ENCODE measurements around the gene FOXP1. TPM values are rescaled to one million over a fixed set of nuclear protein-coding genes. Genes with fewer than 3 reads are reported as not detected.

Gene FOXP1
- total and polyA plus RNA-seq, 2 of the 13 experiments (the other 11 are each of a cell fraction or from before 2014, with no cell fraction given), result 40.4 to 59.0 TPM

DNA sequence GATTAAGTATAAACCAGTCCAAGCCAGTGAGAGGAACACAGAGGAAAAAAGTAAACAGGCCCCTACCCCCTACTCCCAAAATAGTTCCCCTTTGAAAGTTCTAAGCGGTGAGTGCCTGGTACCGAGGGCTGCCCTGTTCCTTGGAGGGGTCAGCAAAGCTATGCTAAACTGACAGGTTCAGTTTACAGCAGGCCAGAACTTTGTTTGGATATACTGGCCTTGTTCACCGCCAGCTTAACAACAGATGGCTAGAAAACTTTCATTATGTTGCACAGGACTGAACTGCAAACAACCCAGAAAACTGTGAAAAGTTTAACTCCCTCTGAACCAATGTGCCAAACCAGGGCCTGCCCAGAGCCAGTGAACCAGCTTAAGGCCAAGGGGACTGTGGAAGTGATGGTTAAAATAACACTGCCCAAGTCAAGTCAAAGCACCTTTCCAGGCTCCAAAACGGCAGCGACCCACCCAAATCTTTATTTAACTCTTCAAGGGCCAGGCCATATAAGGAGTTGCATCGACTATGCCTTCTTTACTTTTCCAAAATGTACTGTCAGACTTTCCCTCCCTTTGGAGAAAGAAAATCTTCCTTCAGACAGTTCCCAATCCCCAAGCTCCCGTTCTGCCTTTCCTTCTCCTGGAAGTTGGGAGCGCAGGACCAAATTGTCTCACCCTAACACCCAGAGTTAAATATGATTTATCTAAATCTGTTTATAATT lies 448.0 kb downstream of the FOXP1 start (continued):
- TF ChIP-seq, protein P1, sequence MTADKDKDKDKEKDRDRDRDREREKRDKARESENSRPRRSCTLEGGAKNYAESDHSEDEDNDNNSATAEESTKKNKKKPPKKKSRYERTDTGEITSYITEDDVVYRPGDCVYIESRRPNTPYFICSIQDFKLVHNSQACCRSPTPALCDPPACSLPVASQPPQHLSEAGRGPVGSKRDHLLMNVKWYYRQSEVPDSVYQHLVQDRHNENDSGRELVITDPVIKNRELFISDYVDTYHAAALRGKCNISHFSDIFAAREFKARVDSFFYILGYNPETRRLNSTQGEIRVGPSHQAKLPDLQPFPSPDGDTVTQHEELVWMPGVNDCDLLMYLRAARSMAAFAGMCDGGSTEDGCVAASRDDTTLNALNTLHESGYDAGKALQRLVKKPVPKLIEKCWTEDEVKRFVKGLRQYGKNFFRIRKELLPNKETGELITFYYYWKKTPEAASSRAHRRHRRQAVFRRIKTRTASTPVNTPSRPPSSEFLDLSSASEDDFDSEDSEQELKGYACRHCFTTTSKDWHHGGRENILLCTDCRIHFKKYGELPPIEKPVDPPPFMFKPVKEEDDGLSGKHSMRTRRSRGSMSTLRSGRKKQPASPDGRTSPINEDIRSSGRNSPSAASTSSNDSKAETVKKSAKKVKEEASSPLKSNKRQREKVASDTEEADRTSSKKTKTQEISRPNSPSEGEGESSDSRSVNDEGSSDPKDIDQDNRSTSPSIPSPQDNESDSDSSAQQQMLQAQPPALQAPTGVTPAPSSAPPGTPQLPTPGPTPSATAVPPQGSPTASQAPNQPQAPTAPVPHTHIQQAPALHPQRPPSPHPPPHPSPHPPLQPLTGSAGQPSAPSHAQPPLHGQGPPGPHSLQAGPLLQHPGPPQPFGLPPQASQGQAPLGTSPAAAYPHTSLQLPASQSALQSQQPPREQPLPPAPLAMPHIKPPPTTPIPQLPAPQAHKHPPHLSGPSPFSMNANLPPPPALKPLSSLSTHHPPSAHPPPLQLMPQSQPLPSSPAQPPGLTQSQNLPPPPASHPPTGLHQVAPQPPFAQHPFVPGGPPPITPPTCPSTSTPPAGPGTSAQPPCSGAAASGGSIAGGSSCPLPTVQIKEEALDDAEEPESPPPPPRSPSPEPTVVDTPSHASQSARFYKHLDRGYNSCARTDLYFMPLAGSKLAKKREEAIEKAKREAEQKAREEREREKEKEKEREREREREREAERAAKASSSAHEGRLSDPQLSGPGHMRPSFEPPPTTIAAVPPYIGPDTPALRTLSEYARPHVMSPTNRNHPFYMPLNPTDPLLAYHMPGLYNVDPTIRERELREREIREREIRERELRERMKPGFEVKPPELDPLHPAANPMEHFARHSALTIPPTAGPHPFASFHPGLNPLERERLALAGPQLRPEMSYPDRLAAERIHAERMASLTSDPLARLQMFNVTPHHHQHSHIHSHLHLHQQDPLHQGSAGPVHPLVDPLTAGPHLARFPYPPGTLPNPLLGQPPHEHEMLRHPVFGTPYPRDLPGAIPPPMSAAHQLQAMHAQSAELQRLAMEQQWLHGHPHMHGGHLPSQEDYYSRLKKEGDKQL (CRISPR knock-in tag; IDR thresholded peaks at IDR 0.05; ENCODE audit: low read depth), result no peak
- no peak for TF ChIP-seq ZNF713 (CRISPR knock-in tag; IDR thresholded peaks at IDR 0.05)
- peak; percentile 23; the same call in 1 of the 2 replicates for TF ChIP-seq NCOA2 (CRISPR knock-in tag; IDR thresholded peaks at IDR 0.05)
- TF ChIP-seq ZBTB21 (CRISPR knock-in tag; IDR thresholded peaks at IDR 0.05), result no peak
- TF ChIP-seq, protein P2, sequence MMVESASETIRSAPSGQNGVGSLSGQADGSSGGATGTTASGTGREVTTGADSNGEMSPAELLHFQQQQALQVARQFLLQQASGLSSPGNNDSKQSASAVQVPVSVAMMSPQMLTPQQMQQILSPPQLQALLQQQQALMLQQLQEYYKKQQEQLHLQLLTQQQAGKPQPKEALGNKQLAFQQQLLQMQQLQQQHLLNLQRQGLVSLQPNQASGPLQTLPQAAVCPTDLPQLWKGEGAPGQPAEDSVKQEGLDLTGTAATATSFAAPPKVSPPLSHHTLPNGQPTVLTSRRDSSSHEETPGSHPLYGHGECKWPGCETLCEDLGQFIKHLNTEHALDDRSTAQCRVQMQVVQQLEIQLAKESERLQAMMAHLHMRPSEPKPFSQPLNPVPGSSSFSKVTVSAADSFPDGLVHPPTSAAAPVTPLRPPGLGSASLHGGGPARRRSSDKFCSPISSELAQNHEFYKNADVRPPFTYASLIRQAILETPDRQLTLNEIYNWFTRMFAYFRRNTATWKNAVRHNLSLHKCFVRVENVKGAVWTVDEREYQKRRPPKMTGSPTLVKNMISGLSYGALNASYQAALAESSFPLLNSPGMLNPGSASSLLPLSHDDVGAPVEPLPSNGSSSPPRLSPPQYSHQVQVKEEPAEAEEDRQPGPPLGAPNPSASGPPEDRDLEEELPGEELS (CRISPR knock-in tag; IDR thresholded peaks at IDR 0.05), result peak; percentile 88
- no peak for TF ChIP-seq CBFB (CRISPR knock-in tag; IDR thresholded peaks at IDR 0.05)
- TF ChIP-seq SALL1 (CRISPR knock-in tag; IDR thresholded peaks at IDR 0.05), result peak; percentile 64
- TF ChIP-seq ZNF335 (CRISPR knock-in tag; IDR thresholded peaks at IDR 0.05), result no peak
- TF ChIP-seq SOX13 (IDR thresholded peaks at IDR 0.05), result no peak
- peak in 1 of 2 experiments; percentile 57; a peak in 1 of 4 replicates for TF ChIP-seq SOX13 (CRISPR knock-in tag; conservative IDR thresholded peaks at IDR 0.05 in 1 of 2, IDR thresholded peaks at IDR 0.05 in 1 of 2)
- TF ChIP-seq ZSCAN20 (CRISPR knock-in tag; IDR thresholded peaks at IDR 0.05; ENCODE audit: borderline replicate concordance), result no peak
- TF ChIP-seq HNF4A (CRISPR knock-in tag; IDR thresholded peaks at IDR 0.05), result peak; percentile 39
- TF ChIP-seq NR2F2 (IDR thresholded peaks at IDR 0.05; ENCODE audit: borderline replicate concordance, low read depth), result peak; percentile 57; the same call in 1 of the 2 replicates
- TF ChIP-seq GATAD2A (CRISPR knock-in tag; IDR thresholded peaks at IDR 0.05), result peak; percentile 66
- TF ChIP-seq, protein P3, sequence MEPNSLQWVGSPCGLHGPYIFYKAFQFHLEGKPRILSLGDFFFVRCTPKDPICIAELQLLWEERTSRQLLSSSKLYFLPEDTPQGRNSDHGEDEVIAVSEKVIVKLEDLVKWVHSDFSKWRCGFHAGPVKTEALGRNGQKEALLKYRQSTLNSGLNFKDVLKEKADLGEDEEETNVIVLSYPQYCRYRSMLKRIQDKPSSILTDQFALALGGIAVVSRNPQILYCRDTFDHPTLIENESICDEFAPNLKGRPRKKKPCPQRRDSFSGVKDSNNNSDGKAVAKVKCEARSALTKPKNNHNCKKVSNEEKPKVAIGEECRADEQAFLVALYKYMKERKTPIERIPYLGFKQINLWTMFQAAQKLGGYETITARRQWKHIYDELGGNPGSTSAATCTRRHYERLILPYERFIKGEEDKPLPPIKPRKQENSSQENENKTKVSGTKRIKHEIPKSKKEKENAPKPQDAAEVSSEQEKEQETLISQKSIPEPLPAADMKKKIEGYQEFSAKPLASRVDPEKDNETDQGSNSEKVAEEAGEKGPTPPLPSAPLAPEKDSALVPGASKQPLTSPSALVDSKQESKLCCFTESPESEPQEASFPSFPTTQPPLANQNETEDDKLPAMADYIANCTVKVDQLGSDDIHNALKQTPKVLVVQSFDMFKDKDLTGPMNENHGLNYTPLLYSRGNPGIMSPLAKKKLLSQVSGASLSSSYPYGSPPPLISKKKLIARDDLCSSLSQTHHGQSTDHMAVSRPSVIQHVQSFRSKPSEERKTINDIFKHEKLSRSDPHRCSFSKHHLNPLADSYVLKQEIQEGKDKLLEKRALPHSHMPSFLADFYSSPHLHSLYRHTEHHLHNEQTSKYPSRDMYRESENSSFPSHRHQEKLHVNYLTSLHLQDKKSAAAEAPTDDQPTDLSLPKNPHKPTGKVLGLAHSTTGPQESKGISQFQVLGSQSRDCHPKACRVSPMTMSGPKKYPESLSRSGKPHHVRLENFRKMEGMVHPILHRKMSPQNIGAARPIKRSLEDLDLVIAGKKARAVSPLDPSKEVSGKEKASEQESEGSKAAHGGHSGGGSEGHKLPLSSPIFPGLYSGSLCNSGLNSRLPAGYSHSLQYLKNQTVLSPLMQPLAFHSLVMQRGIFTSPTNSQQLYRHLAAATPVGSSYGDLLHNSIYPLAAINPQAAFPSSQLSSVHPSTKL (CRISPR knock-in tag; IDR thresholded peaks at IDR 0.05), result peak; percentile 48
- TF ChIP-seq ZNF292 (CRISPR knock-in tag; IDR thresholded peaks at IDR 0.05; ENCODE audit: borderline replicate concordance, low read depth), result peak; percentile 54; the same call in 1 of the 2 replicates
